ENCODE results near the gene TMEM52.
"Not testable (repeated sequence)": the region's sequence is repeated elsewhere in the genome, so short reads cannot be mapped to it uniquely, and the experiment has no call there.

Gene TMEM52

GRCh38 chr1:1937549-1938275 lies 18.6 kb upstream of the TMEM52 start:
- DNase-seq (ENCODE audit: low read depth): no peak
- TF ChIP-seq, protein P1, sequence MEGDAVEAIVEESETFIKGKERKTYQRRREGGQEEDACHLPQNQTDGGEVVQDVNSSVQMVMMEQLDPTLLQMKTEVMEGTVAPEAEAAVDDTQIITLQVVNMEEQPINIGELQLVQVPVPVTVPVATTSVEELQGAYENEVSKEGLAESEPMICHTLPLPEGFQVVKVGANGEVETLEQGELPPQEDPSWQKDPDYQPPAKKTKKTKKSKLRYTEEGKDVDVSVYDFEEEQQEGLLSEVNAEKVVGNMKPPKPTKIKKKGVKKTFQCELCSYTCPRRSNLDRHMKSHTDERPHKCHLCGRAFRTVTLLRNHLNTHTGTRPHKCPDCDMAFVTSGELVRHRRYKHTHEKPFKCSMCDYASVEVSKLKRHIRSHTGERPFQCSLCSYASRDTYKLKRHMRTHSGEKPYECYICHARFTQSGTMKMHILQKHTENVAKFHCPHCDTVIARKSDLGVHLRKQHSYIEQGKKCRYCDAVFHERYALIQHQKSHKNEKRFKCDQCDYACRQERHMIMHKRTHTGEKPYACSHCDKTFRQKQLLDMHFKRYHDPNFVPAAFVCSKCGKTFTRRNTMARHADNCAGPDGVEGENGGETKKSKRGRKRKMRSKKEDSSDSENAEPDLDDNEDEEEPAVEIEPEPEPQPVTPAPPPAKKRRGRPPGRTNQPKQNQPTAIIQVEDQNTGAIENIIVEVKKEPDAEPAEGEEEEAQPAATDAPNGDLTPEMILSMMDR (conservative IDR thresholded peaks at IDR 0.05; ENCODE audit: low read depth, low read length): no peak
- no peak overlapping the region for H3K4me3 ChIP-seq (ENCODE audit: low read length)

GRCh38 chr1:1937061-1937460 lies 18.0 kb upstream of the TMEM52 start:
- no peak for DNase-seq (ENCODE audit: low read depth)
- H3K4me3 ChIP-seq (ENCODE audit: low read length): no peak overlapping the region
- TF ChIP-seq, protein P1 (conservative IDR thresholded peaks at IDR 0.05; ENCODE audit: low read depth, low read length): no peak

- H3K4me3 ChIP-seq (ENCODE audit: low read length); DNase-seq (ENCODE audit: low read depth): not testable (repeated sequence)
Observed at GRCh38 chr1:1934848-1935247, 15.8 kb upstream of the TMEM52 start.

- TF ChIP-seq, protein P1 (conservative IDR thresholded peaks at IDR 0.05; ENCODE audit: low read depth, low read length): no peak
- no peak for DNase-seq (ENCODE audit: low read depth)
- H3K4me3 ChIP-seq (ENCODE audit: low read length): no peak overlapping the region
Observed at GRCh38 chr1:1929639-1930545, 10.8 kb upstream of the TMEM52 start.

- no peak overlapping the region for H3K4me3 ChIP-seq (ENCODE audit: low read length)
- TF ChIP-seq, protein P1 (conservative IDR thresholded peaks at IDR 0.05; ENCODE audit: low read depth, low read length): no peak
- no peak for DNase-seq (ENCODE audit: low read depth)
Observed at GRCh38 chr1:1929102-1929638, 10.1 kb upstream of the TMEM52 start.

- TF ChIP-seq, protein P1 (conservative IDR thresholded peaks at IDR 0.05; ENCODE audit: low read depth, low read length): no peak
- DNase-seq (ENCODE audit: low read depth): no peak
- H3K4me3 ChIP-seq (ENCODE audit: low read length): no peak overlapping the region
Observed at GRCh38 chr1:1928231-1929101, 9.4 kb upstream of the TMEM52 start.

DNA sequence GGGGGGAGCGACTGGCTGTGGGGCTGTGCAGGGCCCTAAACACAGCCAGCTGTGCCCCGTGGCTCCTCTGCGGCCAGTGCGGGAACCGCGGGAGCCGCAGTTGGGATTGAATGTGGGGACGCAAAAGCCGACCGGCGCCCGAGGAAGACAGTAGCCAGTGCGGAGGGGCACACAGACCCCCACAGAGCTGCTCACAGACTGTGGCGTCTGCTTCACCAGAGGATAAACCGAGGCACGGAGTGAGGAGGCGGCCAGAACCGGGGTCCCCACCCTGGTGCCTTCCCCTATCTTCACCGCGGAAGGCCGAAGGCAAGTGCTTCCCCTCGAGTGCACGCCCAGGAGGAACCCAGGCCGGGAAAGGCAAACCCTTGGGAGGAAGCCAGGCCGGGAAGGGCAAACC lies 8.7 kb upstream of the TMEM52 start:
- TF ChIP-seq, protein P1 (conservative IDR thresholded peaks at IDR 0.05; ENCODE audit: low read depth, low read length): no peak
- H3K4me3 ChIP-seq (ENCODE audit: low read length): no peak overlapping the region
- DNase-seq (ENCODE audit: low read depth): no peak

All from retinal pigment epithelial cell (primary cell).